PFSK-1 (cell line): ENCODE data around the gene HS6ST3.

Experiments used
- FOXP2 ChIP-seq: optimal IDR thresholded peaks from 2 replicates; pipeline ENCODE3; 2011; ENCODE audit warnings: borderline replicate concordance, control low read depth, inconsistent platforms; ENCODE audit not compliant: insufficient read depth; ENCODE audit errors: extremely low read length, extremely low read depth
- POLR2AphosphoS5 ChIP-seq: IDR thresholded peaks from 2 replicates; pipeline ENCODE4 v1.6.1; 2012; ENCODE audit warnings: low read depth, mild to moderate bottlenecking, control low read depth, low read length, moderate library complexity
- REST ChIP-seq, 2 experiments: IDR thresholded peaks; 2 replicates each; pipeline versions ENCODE4 v1.6.1 to v1.8.0; 2011 to 2012; ENCODE audit warnings: low read depth in 2 of 2, low read length in 2 of 2, control low read depth in 1 of 2, inconsistent platforms in 1 of 2, mild to moderate bottlenecking in 1 of 2, moderate library complexity in 1 of 2; ENCODE audit not compliant: insufficient read depth in 1 of 2
- SIN3A ChIP-seq: IDR thresholded peaks from 2 replicates; pipeline ENCODE4 v1.6.1; 2012; ENCODE audit warnings: mild to moderate bottlenecking, low read length, moderate library complexity, borderline replicate concordance; ENCODE audit not compliant: insufficient read depth

GRCh38 chr13:96431044-96431581 is 341.2 kb downstream of the HS6ST3 start:
- TF ChIP-seq SIN3A (no peak), POLR2AphosphoS5 (no peak), FOXP2 (no peak), REST (IDR thresholded peaks at IDR 0.05; ENCODE audit: insufficient read depth in 1 of 2, low read depth in 2 of 2, low read length in 2 of 2) (no peak)
